ENCODE measurements around the gene CACNA1B.

Gene CACNA1B

DNA sequence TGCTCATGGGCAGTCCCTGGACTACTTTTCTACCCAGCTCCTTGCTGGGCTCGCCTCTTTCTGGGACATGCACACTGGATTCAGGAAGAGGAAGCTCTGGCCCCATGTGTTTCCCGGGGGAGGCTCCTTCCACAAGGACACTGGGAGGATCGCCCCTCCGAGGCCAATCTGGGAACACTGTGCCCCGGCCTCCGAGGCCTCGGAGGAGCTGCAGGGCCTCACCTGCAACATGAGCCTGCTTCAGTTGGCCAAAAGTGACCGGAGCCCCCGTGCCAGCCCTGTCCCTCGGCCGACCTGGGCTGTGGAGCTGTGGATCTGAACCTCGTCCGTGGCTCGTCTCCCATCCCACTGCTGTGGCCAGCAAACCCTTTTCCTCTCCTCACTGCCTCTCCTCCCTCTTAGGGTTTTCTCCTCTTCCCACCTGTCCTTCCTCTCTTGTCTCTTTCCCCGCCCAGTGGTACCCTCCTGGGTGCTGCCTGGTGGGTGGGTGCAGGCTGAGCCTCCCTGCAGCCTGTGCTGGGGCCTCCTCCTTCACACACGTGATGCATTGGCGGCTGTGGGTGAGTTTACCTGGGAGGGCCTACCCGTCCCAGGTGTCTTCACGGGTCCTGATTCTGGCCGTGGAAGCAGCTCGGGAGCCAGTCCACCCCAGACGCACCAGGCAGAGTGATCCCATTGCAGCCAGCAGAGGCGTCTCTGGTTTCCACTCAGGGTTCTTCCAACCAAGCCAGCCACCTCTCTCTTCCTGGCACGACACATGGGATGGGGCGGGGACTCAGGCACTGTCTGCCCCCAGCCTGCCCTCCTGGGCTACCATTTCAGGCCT is 241.8 kb downstream of the CACNA1B start:
- Histone ChIP-seq H3K27me3 (ENCODE audit: insufficient read depth, low read length, poor library complexity) (no peaks in the 10 kb centered on the region), H3K27ac (ENCODE audit: low read depth, low read length) (no peak overlapping the region), H2BK120ac (ENCODE audit: low read depth, low read length) (no peak overlapping the region), H3K4me1 (ENCODE audit: control insufficient read depth, low read depth, low read length) (no peaks in the 10 kb centered on the region), H3K79me2 (ENCODE audit: control insufficient read depth, insufficient read depth, low read length) (no peaks in the 10 kb centered on the region), H3K56ac (ENCODE audit: low read length) (no peak overlapping the region), H3K23ac (ENCODE audit: low read length) (no peak overlapping the region), H3K79me1 (ENCODE audit: low read length) (no peaks in the 10 kb centered on the region), H2BK15ac (replicated peaks; ENCODE audit: low read depth) (no peak overlapping the region), H3K4me2 (ENCODE audit: low read length) (no peak overlapping the region), H3K4ac (ENCODE audit: low read depth, low read length) (no peak overlapping the region), H3K18ac (ENCODE audit: low read length) (no peak overlapping the region), H2BK5ac (ENCODE audit: low read length) (no peak overlapping the region), H4K5ac (ENCODE audit: low read length) (no peak overlapping the region), H3K9ac (ENCODE audit: low read length) (no peak overlapping the region), H3K36me3 (ENCODE audit: control insufficient read depth, insufficient read depth, low read length) (no peaks in the 10 kb centered on the region), H4K8ac (ENCODE audit: low read depth, low read length) (no peak overlapping the region), H3K4me3 (ENCODE audit: low read length) (no peak overlapping the region), H2AK5ac (ENCODE audit: low read length) (no peak overlapping the region)
- no peak for DNase-seq
- no CpG with 5 or more reads among the region's 25 CpGs for WGBS (ENCODE audit: extremely low coverage, insufficient coverage, low lambda C conversion rate)

DNA sequence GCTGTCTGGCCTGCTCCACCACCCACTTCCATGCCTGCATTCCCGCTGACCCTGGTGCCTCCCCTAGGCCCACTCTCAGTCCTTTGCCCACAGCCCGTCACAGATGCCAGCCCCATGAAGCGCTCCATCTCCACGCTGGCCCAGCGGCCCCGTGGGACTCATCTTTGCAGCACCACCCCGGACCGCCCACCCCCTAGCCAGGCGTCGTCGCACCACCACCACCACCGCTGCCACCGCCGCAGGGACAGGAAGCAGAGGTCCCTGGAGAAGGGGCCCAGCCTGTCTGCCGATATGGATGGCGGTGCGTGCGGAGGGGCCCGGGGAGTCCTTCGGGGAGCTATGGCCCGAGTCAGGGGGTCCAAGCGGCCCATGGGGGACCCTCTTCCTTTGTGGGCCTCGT is 242.5 kb downstream of the CACNA1B start:
- Histone ChIP-seq H3K36me3 (ENCODE audit: control insufficient read depth, insufficient read depth, low read length) (no peaks in the 10 kb centered on the region), H4K8ac (ENCODE audit: low read depth, low read length) (no peak overlapping the region), H2BK15ac (replicated peaks; ENCODE audit: low read depth) (no peak overlapping the region), H3K18ac (ENCODE audit: low read length) (no peak overlapping the region), H3K23ac (ENCODE audit: low read length) (no peak overlapping the region), H4K5ac (ENCODE audit: low read length) (no peak overlapping the region), H3K9ac (ENCODE audit: low read length) (no peak overlapping the region), H2BK5ac (ENCODE audit: low read length) (no peak overlapping the region), H3K4me3 (ENCODE audit: low read length) (no peak overlapping the region), H3K4ac (ENCODE audit: low read depth, low read length) (no peak overlapping the region), H2AK5ac (ENCODE audit: low read length) (no peak overlapping the region), H3K56ac (ENCODE audit: low read length) (no peak overlapping the region), H3K27me3 (ENCODE audit: insufficient read depth, low read length, poor library complexity) (no peaks in the 10 kb centered on the region), H3K79me2 (ENCODE audit: control insufficient read depth, insufficient read depth, low read length) (no peaks in the 10 kb centered on the region), H3K79me1 (ENCODE audit: low read length) (no peaks in the 10 kb centered on the region), H2BK120ac (ENCODE audit: low read depth, low read length) (no peak overlapping the region), H3K4me2 (ENCODE audit: low read length) (no peak overlapping the region), H3K4me1 (ENCODE audit: control insufficient read depth, low read depth, low read length) (no peaks in the 10 kb centered on the region), H3K27ac (ENCODE audit: low read depth, low read length) (no peak overlapping the region)
- DNase-seq: no peak
- WGBS (ENCODE audit: extremely low coverage, insufficient coverage, low lambda C conversion rate): no CpG with 5 or more reads among the region's 23 CpGs

DNA sequence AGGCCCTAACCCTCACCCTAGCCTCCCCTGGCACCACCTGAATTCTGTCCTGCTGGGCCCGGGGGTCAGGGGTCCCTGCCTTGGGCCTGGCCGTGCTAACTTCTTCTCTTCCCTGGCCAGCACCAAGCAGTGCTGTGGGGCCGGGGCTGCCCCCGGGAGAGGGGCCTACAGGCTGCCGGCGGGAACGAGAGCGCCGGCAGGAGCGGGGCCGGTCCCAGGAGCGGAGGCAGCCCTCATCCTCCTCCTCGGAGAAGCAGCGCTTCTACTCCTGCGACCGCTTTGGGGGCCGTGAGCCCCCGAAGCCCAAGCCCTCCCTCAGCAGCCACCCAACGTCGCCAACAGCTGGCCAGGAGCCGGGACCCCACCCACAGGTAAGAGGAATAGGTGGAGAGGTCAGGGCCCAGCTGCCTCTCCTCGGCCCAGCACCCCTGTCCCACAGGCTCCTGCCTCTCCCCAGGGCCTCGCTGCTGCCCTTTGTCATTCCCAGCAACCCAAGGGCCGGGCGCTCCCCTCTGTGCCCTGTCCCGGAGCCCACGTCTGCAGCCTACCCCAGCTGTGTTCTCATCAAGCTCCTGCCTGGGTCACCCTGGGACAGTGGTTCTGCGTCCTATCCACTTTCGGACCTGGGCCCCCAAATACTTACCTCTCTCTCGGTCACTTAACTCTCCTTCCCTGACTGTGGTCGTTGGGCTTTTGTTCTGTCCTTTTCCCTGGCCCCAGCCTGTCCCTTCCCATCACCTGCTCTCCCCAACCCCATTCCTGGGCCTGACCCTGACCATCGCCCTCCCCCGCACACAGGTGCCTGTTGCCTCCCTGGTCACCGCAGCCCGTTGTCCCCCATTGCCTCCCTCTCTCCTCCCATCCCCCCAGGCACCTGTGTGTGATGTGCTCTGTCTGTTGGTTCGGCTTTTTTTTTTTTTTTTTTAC is 243.2 kb downstream of the CACNA1B start:
- Histone ChIP-seq H3K4me2 (ENCODE audit: low read length) (no peak overlapping the region), H2BK15ac (replicated peaks; ENCODE audit: low read depth) (no peak overlapping the region), H3K27me3 (ENCODE audit: insufficient read depth, low read length, poor library complexity) (no peaks in the 10 kb centered on the region), H4K8ac (ENCODE audit: low read depth, low read length) (no peak overlapping the region), H3K36me3 (ENCODE audit: control insufficient read depth, insufficient read depth, low read length) (no peaks in the 10 kb centered on the region), H3K9ac (ENCODE audit: low read length) (no peak overlapping the region), H2BK120ac (ENCODE audit: low read depth, low read length) (no peak overlapping the region), H3K18ac (ENCODE audit: low read length) (no peak overlapping the region), H3K4me1 (ENCODE audit: control insufficient read depth, low read depth, low read length) (no peaks in the 10 kb centered on the region), H3K27ac (ENCODE audit: low read depth, low read length) (no peak overlapping the region), H2AK5ac (ENCODE audit: low read length) (no peak overlapping the region), H3K23ac (ENCODE audit: low read length) (no peak overlapping the region), H3K4me3 (ENCODE audit: low read length) (no peak overlapping the region), H3K56ac (ENCODE audit: low read length) (no peak overlapping the region), H3K79me1 (ENCODE audit: low read length) (no peaks in the 10 kb centered on the region), H2BK5ac (ENCODE audit: low read length) (no peak overlapping the region), H3K4ac (ENCODE audit: low read depth, low read length) (no peak overlapping the region), H4K5ac (ENCODE audit: low read length) (no peak overlapping the region), H3K79me2 (ENCODE audit: control insufficient read depth, insufficient read depth, low read length) (no peaks in the 10 kb centered on the region)
- WGBS (ENCODE audit: extremely low coverage, insufficient coverage, low lambda C conversion rate): no CpG with 5 or more reads among the region's 36 CpGs
- DNase-seq: no peak

DNA sequence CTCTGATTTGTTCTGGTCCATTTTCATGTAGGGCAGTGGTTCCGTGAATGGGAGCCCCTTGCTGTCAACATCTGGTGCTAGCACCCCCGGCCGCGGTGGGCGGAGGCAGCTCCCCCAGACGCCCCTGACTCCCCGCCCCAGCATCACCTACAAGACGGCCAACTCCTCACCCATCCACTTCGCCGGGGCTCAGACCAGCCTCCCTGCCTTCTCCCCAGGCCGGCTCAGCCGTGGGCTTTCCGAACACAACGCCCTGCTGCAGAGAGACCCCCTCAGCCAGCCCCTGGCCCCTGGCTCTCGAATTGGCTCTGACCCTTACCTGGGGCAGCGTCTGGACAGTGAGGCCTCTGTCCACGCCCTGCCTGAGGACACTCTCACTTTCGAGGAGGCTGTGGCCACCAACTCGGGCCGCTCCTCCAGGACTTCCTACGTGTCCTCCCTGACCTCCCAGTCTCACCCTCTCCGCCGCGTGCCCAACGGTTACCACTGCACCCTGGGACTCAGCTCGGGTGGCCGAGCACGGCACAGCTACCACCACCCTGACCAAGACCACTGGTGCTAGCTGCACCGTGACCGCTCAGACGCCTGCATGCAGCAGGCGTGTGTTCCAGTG is 244.0 kb downstream of the CACNA1B start:
- H3K4ac ChIP-seq (ENCODE audit: low read depth, low read length): no peak overlapping the region
- no peaks in the 10 kb centered on the region for H3K79me2 ChIP-seq (ENCODE audit: control insufficient read depth, insufficient read depth, low read length)
- DNase-seq: no peak
- H2BK120ac ChIP-seq (ENCODE audit: low read depth, low read length): no peak overlapping the region
- H3K4me1 ChIP-seq (ENCODE audit: control insufficient read depth, low read depth, low read length): no peaks in the 10 kb centered on the region
- no peaks in the 10 kb centered on the region for H3K27me3 ChIP-seq (ENCODE audit: insufficient read depth, low read length, poor library complexity)
- H3K4me3 ChIP-seq (ENCODE audit: low read length): no peak overlapping the region
- H3K9ac ChIP-seq (ENCODE audit: low read length): no peak overlapping the region
- no peaks in the 10 kb centered on the region for H3K79me1 ChIP-seq (ENCODE audit: low read length)
- H3K36me3 ChIP-seq (ENCODE audit: control insufficient read depth, insufficient read depth, low read length): no peaks in the 10 kb centered on the region
- H3K56ac ChIP-seq (ENCODE audit: low read length): no peak overlapping the region
- no CpG with 5 or more reads among the region's 32 CpGs for WGBS (ENCODE audit: extremely low coverage, insufficient coverage, low lambda C conversion rate)
- no peak overlapping the region for H3K27ac ChIP-seq (ENCODE audit: low read depth, low read length)
- H3K4me2 ChIP-seq (ENCODE audit: low read length): no peak overlapping the region
- no peak overlapping the region for H2AK5ac ChIP-seq (ENCODE audit: low read length)
- no peak overlapping the region for H2BK5ac ChIP-seq (ENCODE audit: low read length)
- H4K5ac ChIP-seq (ENCODE audit: low read length): no peak overlapping the region
- no peak overlapping the region for H2BK15ac ChIP-seq (replicated peaks; ENCODE audit: low read depth)
- no peak overlapping the region for H3K18ac ChIP-seq (ENCODE audit: low read length)
- H3K23ac ChIP-seq (ENCODE audit: low read length): no peak overlapping the region
- H4K8ac ChIP-seq (ENCODE audit: low read depth, low read length): no peak overlapping the region

DNA sequence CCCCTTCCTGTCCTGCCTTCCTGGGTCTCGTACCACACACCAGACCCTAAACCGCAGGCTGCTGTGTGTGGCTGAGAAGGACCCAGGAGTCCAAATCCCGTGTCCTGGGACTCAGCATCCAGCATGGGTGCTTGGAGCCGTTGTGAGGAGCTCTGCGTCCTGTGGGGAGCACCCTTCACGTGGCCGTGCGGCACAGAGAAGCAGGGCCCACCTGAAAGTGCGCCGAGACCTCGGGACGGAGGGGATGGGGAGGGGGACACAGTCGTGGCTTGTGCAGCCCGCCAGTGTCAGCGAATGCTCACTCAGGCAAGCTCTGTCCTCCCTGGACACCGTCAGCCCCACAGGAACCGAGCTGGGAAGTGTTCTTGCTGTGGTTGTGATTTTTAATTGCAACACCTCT is 244.6 kb downstream of the CACNA1B start:
- Histone ChIP-seq H2AK5ac (ENCODE audit: low read length) (no peak overlapping the region), H3K4me2 (ENCODE audit: low read length) (no peak overlapping the region), H2BK120ac (ENCODE audit: low read depth, low read length) (no peak overlapping the region), H3K79me1 (ENCODE audit: low read length) (no peaks in the 10 kb centered on the region), H3K4me3 (ENCODE audit: low read length) (no peak overlapping the region), H2BK15ac (replicated peaks; ENCODE audit: low read depth) (no peak overlapping the region), H3K4me1 (ENCODE audit: control insufficient read depth, low read depth, low read length) (no peaks in the 10 kb centered on the region), H3K27ac (ENCODE audit: low read depth, low read length) (no peak overlapping the region), H2BK5ac (ENCODE audit: low read length) (no peak overlapping the region), H3K18ac (ENCODE audit: low read length) (no peak overlapping the region), H3K23ac (ENCODE audit: low read length) (no peak overlapping the region), H3K4ac (ENCODE audit: low read depth, low read length) (no peak overlapping the region), H3K9ac (ENCODE audit: low read length) (no peak overlapping the region), H3K27me3 (ENCODE audit: insufficient read depth, low read length, poor library complexity) (no peaks in the 10 kb centered on the region), H3K56ac (ENCODE audit: low read length) (no peak overlapping the region), H3K79me2 (ENCODE audit: control insufficient read depth, insufficient read depth, low read length) (no peaks in the 10 kb centered on the region), H4K8ac (ENCODE audit: low read depth, low read length) (no peak overlapping the region), H4K5ac (ENCODE audit: low read length) (no peak overlapping the region), H3K36me3 (ENCODE audit: control insufficient read depth, insufficient read depth, low read length) (no peaks in the 10 kb centered on the region)
- no peak for DNase-seq
- no CpG with 5 or more reads among the region's 17 CpGs for WGBS (ENCODE audit: extremely low coverage, insufficient coverage, low lambda C conversion rate)
